Measurements from ENCODE around the gene DMBX1.

GRCh38 chr1:46512135-46512791 is 22.6 kb downstream of the DMBX1 start:
- no peak for TF ChIP-seq EZH2 (IDR thresholded peaks at IDR 0.05; ENCODE audit: borderline replicate concordance, low read depth, low read length, severe bottlenecking)
- TF ChIP-seq, protein P1, sequence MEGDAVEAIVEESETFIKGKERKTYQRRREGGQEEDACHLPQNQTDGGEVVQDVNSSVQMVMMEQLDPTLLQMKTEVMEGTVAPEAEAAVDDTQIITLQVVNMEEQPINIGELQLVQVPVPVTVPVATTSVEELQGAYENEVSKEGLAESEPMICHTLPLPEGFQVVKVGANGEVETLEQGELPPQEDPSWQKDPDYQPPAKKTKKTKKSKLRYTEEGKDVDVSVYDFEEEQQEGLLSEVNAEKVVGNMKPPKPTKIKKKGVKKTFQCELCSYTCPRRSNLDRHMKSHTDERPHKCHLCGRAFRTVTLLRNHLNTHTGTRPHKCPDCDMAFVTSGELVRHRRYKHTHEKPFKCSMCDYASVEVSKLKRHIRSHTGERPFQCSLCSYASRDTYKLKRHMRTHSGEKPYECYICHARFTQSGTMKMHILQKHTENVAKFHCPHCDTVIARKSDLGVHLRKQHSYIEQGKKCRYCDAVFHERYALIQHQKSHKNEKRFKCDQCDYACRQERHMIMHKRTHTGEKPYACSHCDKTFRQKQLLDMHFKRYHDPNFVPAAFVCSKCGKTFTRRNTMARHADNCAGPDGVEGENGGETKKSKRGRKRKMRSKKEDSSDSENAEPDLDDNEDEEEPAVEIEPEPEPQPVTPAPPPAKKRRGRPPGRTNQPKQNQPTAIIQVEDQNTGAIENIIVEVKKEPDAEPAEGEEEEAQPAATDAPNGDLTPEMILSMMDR (IDR thresholded peaks at IDR 0.05; ENCODE audit: borderline replicate concordance, extremely low read depth, low read length, poor library complexity, severe bottlenecking), result no peak
